Fibroblast of the aortic adventitia (primary cell): ENCODE results near the gene DZIP1L. TPM values are rescaled to one million over a fixed set of nuclear protein-coding genes. Genes with fewer than 3 reads are reported as not detected.

Source experiments
- DNase-seq: peaks from one replicate; pipeline ENCODE4 v3.0.0-alpha.2; 2010; ENCODE audit warnings: low read depth
- H3K4me3 ChIP-seq: 2 replicates; pipeline ENCODE4 v1.5.1; 2011; ENCODE audit warnings: low read depth, mild to moderate bottlenecking, control low read depth, low read length, moderate library complexity
- total RNA-seq: library from RNA; depleted of rRNA; stranded (reverse); fragments of >200 nt; gene quantifications from 2 replicates; pipeline ENCODE4 v1.2.3, GENCODE V29; 2012; ENCODE audit warnings: low replicate concordance
- TF ChIP-seq, protein P1 (sequence below): IDR thresholded peaks from 2 replicates; pipeline ENCODE4 v1.5.1; 2011; ENCODE audit warnings: mild to moderate bottlenecking, low read length, control low read depth, inconsistent platforms; ENCODE audit not compliant: insufficient read depth

Gene DZIP1L
- total RNA-seq, 1 donor: 28.3 TPM

DNA sequence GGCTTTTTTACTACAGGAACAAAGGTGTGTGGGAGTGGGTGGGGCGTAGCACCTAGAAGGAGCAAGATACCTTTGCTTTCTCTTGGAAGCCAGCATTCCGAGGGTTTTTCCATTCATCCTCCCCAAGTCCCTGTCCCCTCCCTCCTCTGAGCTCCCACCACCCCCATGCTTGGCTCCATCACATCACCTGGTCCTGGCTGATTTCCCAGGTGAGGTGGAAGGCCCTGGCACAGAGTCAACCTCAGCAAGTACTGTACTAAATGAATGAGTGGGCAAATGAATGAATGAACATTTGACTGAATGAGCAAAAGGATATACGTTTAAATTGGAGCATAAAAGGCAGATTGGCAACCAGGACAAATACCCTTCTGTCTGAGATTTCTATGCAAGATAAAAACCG is 45.4 kb downstream of the DZIP1L start:
- DNase-seq: no peak
- TF ChIP-seq, protein P1, sequence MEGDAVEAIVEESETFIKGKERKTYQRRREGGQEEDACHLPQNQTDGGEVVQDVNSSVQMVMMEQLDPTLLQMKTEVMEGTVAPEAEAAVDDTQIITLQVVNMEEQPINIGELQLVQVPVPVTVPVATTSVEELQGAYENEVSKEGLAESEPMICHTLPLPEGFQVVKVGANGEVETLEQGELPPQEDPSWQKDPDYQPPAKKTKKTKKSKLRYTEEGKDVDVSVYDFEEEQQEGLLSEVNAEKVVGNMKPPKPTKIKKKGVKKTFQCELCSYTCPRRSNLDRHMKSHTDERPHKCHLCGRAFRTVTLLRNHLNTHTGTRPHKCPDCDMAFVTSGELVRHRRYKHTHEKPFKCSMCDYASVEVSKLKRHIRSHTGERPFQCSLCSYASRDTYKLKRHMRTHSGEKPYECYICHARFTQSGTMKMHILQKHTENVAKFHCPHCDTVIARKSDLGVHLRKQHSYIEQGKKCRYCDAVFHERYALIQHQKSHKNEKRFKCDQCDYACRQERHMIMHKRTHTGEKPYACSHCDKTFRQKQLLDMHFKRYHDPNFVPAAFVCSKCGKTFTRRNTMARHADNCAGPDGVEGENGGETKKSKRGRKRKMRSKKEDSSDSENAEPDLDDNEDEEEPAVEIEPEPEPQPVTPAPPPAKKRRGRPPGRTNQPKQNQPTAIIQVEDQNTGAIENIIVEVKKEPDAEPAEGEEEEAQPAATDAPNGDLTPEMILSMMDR: no peak
- no peak overlapping the region for H3K4me3 ChIP-seq

- peak; percentile 86 for DNase-seq
- H3K4me3 ChIP-seq: no peak overlapping the region
- TF ChIP-seq, protein P1: peak; percentile 99
These were observed 46.7 kb downstream of the DZIP1L start for GRCh38 chr3:138068579-138069174.

GRCh38 chr3:138068046-138068445 is 47.4 kb downstream of the DZIP1L start:
- TF ChIP-seq, protein P1: no peak
- no peak overlapping the region for H3K4me3 ChIP-seq
- DNase-seq: no peak

- DNase-seq: no peak
- TF ChIP-seq, protein P1: no peak
These were observed 48.4 kb downstream of the DZIP1L start for GRCh38 chr3:138066972-138067371.

GRCh38 chr3:138066383-138066782 is 49.0 kb downstream of the DZIP1L start:
- no peak overlapping the region for H3K4me3 ChIP-seq
- no peak for DNase-seq
- TF ChIP-seq, protein P1: no peak

More at GRCh38 chr3:138066972-138067371, 48.4 kb downstream of the DZIP1L start:
- no peak overlapping the region for H3K4me3 ChIP-seq

GRCh38 chr3:138065949-138066348 is 49.5 kb downstream of the DZIP1L start:
- DNase-seq: no peak

GRCh38 chr3:138063416-138063815 is 52.0 kb downstream of the DZIP1L start:
- no peak overlapping the region for H3K4me3 ChIP-seq
- TF ChIP-seq, protein P1: no peak
- DNase-seq: no peak

More at GRCh38 chr3:138065949-138066348, 49.5 kb downstream of the DZIP1L start:
- TF ChIP-seq, protein P1: no peak
- no peak overlapping the region for H3K4me3 ChIP-seq
